Measurements from ENCODE around the gene PCYT2.

PCYT2 gene

DNA sequence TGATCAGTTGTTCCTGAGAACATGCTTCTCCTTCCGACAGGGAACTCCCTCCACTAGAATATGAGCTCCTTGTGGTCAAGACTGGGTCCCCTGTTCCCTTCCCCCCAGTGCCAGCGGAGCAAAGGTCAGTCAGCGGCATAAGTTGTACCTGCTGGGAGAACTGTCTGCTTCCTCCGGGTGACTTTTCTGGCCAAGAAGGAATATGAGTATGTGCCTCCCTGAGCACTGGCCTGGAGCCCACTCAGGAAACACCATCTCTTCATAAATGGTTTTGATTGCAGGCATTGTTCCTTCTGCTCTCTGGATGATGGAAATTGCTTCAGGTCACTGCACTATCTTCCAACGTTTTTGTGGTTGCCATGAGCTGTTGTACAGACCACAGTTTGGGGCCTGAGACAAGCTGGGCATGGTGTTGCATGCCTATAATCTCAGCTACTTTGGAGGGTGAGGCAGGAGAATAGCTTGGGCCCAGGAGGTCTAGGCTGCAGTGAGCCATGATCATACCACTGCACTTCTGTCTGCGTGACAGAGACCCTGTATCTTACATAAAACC is 48.0 kb downstream of the PCYT2 start:
- Histone ChIP-seq H3K27me3 (replicated peaks; ENCODE audit: control insufficient read depth, insufficient read depth, low read length) (no peaks in the 10 kb centered on the region), H3K36me3 (ENCODE audit: control insufficient read depth, insufficient read depth, low read length) (peaks cover 36% of the 10 kb centered on the region), H3K4me3 (replicated peaks; ENCODE audit: low read depth, low read length) (no peak overlapping the region; the same call in 1 of the 2 replicates)
- TF ChIP-seq, protein P1, sequence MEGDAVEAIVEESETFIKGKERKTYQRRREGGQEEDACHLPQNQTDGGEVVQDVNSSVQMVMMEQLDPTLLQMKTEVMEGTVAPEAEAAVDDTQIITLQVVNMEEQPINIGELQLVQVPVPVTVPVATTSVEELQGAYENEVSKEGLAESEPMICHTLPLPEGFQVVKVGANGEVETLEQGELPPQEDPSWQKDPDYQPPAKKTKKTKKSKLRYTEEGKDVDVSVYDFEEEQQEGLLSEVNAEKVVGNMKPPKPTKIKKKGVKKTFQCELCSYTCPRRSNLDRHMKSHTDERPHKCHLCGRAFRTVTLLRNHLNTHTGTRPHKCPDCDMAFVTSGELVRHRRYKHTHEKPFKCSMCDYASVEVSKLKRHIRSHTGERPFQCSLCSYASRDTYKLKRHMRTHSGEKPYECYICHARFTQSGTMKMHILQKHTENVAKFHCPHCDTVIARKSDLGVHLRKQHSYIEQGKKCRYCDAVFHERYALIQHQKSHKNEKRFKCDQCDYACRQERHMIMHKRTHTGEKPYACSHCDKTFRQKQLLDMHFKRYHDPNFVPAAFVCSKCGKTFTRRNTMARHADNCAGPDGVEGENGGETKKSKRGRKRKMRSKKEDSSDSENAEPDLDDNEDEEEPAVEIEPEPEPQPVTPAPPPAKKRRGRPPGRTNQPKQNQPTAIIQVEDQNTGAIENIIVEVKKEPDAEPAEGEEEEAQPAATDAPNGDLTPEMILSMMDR (IDR thresholded peaks at IDR 0.05; ENCODE audit: insufficient read depth, low read length, poor library complexity, severe bottlenecking): no peak
- DNase-seq (ENCODE audit: extremely low read depth, insufficient read length): no peak

DNA sequence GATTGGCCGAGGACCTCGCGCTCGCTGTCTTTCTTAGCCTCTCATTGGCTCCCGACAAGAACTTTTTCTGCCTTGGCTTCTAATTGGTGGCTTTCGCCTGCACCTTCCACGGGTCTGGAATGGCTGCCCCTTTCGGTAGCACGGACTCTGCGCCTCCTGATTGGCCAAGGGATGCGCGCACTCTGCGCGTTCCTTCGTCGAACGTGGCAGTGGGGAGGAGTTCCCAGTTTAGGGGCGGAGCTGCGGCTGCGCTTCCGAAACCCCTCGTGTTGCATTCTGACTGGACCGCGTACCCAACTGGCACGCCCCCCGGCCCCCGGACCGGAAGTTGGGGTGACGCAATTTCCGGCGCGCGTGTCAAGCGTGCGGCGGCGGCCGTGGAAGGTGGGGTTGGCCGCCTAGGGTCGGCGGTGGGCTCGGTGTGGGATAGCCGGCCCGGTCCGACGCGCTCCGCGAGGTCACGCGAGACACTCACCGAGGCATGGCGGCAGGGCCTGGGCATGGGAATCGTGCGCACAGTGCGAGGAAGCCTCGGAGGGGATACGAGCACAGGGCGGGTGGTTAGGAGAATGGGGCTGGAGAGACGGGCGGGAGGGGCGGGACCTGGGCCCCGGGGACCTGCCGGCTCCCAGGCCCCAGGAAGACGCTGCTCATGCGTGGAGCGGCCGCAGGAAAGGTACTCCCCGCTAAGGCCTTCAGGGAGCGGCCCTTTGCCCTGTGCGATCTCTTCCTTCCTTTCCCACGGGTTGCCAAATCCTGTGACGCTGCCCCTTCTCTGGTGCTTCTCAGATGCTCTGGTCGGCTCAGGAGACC is 50.2 kb downstream of the PCYT2 start:
- TF ChIP-seq, protein P1 (IDR thresholded peaks at IDR 0.05; ENCODE audit: insufficient read depth, low read length, poor library complexity, severe bottlenecking): no peak
- H3K4me3 ChIP-seq (replicated peaks; ENCODE audit: low read depth, low read length): peak overlapping the region; percentile 87
- peaks cover 33% of the 10 kb centered on the region for H3K36me3 ChIP-seq (ENCODE audit: control insufficient read depth, insufficient read depth, low read length)
- no peaks in the 10 kb centered on the region for H3K27me3 ChIP-seq (replicated peaks; ENCODE audit: control insufficient read depth, insufficient read depth, low read length)
- peak; percentile 100 for DNase-seq (ENCODE audit: extremely low read depth, insufficient read length)

DNA sequence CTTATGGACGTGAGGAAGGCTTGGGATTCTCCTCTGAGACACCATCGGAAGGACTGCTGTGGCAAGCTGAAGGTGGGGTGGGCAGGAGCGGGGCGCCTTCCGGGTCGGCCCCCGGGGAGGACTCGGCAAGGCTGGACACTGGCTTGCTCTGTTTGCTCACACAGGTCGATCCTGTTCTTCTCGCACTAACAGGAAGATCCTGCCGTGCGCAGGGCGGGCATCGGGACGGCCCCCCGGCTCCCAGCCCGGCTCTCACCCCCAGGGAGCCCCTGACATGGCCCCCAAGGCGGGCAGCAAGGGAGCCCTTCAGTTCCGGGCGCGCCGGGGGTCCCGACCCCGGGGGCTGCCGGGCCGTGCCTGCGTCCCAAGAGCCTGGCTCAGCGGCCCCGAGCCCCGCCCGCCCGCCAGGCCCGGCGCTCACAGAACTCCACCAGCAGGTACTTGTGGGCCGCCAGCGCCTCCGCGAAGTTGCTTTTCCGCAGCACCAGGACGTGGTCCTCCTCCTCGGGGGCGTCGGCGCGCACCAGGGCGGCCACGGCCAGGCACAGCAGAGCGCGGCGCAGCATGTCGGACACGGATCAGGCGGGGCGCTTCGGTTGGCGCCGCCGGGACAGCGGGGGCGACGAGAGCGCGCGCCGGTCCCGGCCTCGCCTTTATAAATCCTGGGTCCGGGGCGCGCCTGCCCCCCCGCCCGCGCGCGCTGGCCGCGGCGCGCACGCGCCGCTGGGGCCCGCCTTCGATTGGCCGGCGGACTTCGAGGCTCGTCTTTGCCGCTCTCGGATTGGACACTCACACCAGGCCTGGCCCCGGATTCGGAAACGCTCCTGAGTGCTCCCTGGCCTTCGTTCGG is 51.1 kb downstream of the PCYT2 start, which contains the start of gene P4HB:
P4HB (minus strand) TSS at position 630 of the 850 bp plus-strand sequence; CDS start at position 566, 64 bp downstream.
- H3K36me3 ChIP-seq (ENCODE audit: control insufficient read depth, insufficient read depth, low read length): peaks cover 28% of the 10 kb centered on the region
- no peaks in the 10 kb centered on the region for H3K27me3 ChIP-seq (replicated peaks; ENCODE audit: control insufficient read depth, insufficient read depth, low read length)
- H3K4me3 ChIP-seq (replicated peaks; ENCODE audit: low read depth, low read length): peak within 1 kb of the TSS; percentile 87
- TF ChIP-seq, protein P1 (IDR thresholded peaks at IDR 0.05; ENCODE audit: insufficient read depth, low read length, poor library complexity, severe bottlenecking): no peak
- peak; percentile 50 for DNase-seq (ENCODE audit: extremely low read depth, insufficient read length)

DNA sequence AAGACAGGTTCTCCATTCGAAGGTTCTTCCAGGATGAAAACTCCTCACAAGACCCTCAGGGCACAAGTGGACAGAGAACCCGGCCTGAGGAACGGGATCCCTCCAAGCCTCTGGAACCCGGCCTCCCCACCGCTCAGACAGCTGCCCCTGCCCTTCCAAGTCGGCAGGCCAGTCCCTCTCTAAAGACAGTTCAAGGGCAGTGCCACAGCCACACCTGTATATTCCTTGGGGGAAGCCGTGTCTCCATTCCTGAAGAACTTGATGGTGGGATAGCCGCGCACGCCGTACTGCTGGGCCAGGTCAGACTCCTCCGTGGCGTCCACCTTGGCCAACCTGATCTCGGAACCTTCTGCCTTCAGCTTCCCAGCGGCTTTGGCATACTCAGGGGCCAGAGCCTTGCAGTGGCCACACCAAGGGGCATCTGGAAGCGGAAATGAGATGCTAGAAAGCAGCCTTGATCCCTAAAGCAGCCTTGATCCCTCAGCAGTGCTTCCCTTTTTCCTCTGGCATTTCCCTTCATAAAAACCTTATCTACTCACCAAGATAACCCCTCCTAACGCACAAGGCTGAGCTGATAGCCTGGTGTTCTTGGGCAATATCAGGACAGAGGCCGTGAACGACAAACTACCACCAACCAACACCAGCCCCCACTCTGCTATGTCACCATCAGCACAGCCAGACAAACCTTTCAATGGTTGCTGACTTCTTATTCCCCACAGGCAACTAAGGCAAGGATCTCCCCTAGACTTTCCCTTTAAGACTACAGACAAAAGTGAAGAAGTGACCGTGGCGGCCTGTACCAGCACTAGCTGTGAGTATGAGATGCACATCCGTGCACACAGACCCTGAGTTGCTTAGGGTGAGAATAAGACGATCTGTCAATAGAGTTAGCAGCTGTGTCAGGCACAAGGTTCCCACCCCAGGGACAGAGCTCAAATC is 52.0 kb downstream of the PCYT2 start:
- TF ChIP-seq, protein P1 (IDR thresholded peaks at IDR 0.05; ENCODE audit: insufficient read depth, low read length, poor library complexity, severe bottlenecking): no peak
- Histone ChIP-seq H3K36me3 (ENCODE audit: control insufficient read depth, insufficient read depth, low read length) (peaks cover 32% of the 10 kb centered on the region), H3K27me3 (replicated peaks; ENCODE audit: control insufficient read depth, insufficient read depth, low read length) (no peaks in the 10 kb centered on the region), H3K4me3 (replicated peaks; ENCODE audit: low read depth, low read length) (peak overlapping the region; percentile 84)
- DNase-seq (ENCODE audit: extremely low read depth, insufficient read length): no peak

Measured in GM06990 (cell line).